A549 (cell line): ENCODE results near the gene OMP. TPM values are rescaled to one million over a fixed set of nuclear protein-coding genes. Genes with fewer than 3 reads are reported as not detected.
A peak's percentile ranks its signal among the peaks of the same experiment; 100 is the strongest.

ENCODE experiments used
- ATAC-seq, 2 experiments: fragments of 200-7000 bp in 1 of 2; fragments of >200 bp in 1 of 2; cut with Nextera tagmentation in 1 of 2; cut with Tn5 transposase in 1 of 2; 3 replicates each; pipeline versions ENCODE4 v1.8.0 to v1.9.1; 2018 to 2020; ENCODE audit warnings: mild to moderate bottlenecking in 1 of 2, moderate library complexity in 1 of 2
- CTCF ChIA-PET: fragments of 300-600 bp; sonication (Branson Sonifier 250); formaldehyde crosslinking; extraction: SDS; loops from one replicate; lab custom pipeline; 2021; ENCODE audit warnings: antibody characterized with exemption, inconsistent platforms; lab: Yijun Ruan, JAX
- POLR2A ChIA-PET: fragments of 350-600 bp; formaldehyde crosslinking; extraction: SDS; loops from one replicate; lab custom pipeline; 2021; ENCODE audit warnings: antibody characterized with exemption, inconsistent platforms; lab: Yijun Ruan, JAX
- DNase-seq, 2 experiments: peaks; one replicate each; pipeline versions ENCODE4 v3.0.0 to v3.0.0-alpha.2; 2011 to 2016; ENCODE audit warnings: low read depth in 1 of 2, low spot score in 1 of 2
- FAIRE-seq: peaks from 2 replicates; lab custom pipeline; 2011; peaks lifted over from hg19 to GRCh38; lab: Jason Lieb, UNC
- H3K27ac ChIP-seq, 2 experiments: fragments of >200 bp; sonication (Bioruptor Twin); formaldehyde crosslinking; 3 replicates each; pipeline ENCODE4 v1.5.1; 2016 to 2017
- H3K4me1 ChIP-seq: fragments of >200 bp; sonication (Bioruptor Twin); formaldehyde crosslinking; 3 replicates; pipeline ENCODE4 v1.6.1; 2016
- H3K4me2 ChIP-seq: fragments of >200 bp; sonication (Bioruptor Twin); formaldehyde crosslinking; 3 replicates; pipeline ENCODE4 v1.6.1; 2016
- H3K4me3 ChIP-seq: fragments of >200 bp; sonication (Bioruptor Twin); formaldehyde crosslinking; 3 replicates; pipeline ENCODE4 v1.5.1; 2016
- H3K9me3 ChIP-seq: fragments of >200 bp; sonication (Bioruptor Twin); formaldehyde crosslinking; 3 replicates; pipeline ENCODE4 v1.6.1; 2016
- BHLHE40 ChIP-seq: IDR thresholded peaks from 2 replicates; pipeline ENCODE4 v1.6.1; 2012; ENCODE audit warnings: low read depth, low read length, inconsistent platforms
- CHD4 ChIP-seq: fragments of 200-600 bp; sonication (generic); IDR thresholded peaks from 2 replicates; pipeline ENCODE4 v1.6.1; 2016; ENCODE audit warnings: antibody characterized with exemption, mild to moderate bottlenecking, borderline replicate concordance
- EHF ChIP-seq: fragments of 250-450 bp; sonication (Bioruptor Pico); IDR thresholded peaks from 2 replicates; pipeline ENCODE4 v1.5.0; 2020; ENCODE audit warnings: mild to moderate bottlenecking
- FOSL2 ChIP-seq, 2 experiments: fragments of 450-650 bp in 1 of 2; fragments of >200 bp in 1 of 2; sonication (Bioruptor Twin) in 1 of 2; formaldehyde crosslinking; IDR thresholded peaks; 2 replicates each; pipeline versions ENCODE4 v1.5.0 to v1.6.1; 2016 to 2020; ENCODE audit warnings: mild to moderate bottlenecking in 1 of 2, moderate library complexity in 1 of 2
- FOXS1 ChIP-seq: fragments of 250-450 bp; sonication (Bioruptor Pico); IDR thresholded peaks from 2 replicates; pipeline ENCODE4 v1.5.0; 2020; ENCODE audit warnings: mild to moderate bottlenecking, moderate library complexity
- HOXA7 ChIP-seq: fragments of 250-450 bp; sonication (Bioruptor Pico); IDR thresholded peaks from 2 replicates; pipeline ENCODE4 v1.5.0; 2020; ENCODE audit warnings: mild to moderate bottlenecking, moderate library complexity
- JUN ChIP-seq, 2 experiments: fragments of >200 bp; sonication (Bioruptor Twin); formaldehyde crosslinking; IDR thresholded peaks; 2 replicates in 1 of 2; 3 replicates in 1 of 2; pipeline ENCODE4 v1.6.1; 2016 to 2017
- NFE2L2 ChIP-seq: fragments of 150-350 bp; conservative IDR thresholded peaks from 2 replicates; pipeline ENCODE4 v1.6.1; 2014; ENCODE audit warnings: low read length
- RAD21 ChIP-seq, 2 experiments: fragments of >200 bp in 1 of 2; sonication (Bioruptor Twin) in 1 of 2; formaldehyde crosslinking in 1 of 2; IDR thresholded peaks in 1 of 2; conservative IDR thresholded peaks in 1 of 2; 2 replicates in 1 of 2; 3 replicates in 1 of 2; pipeline ENCODE4 v1.6.1; 2012 to 2018; ENCODE audit warnings: inconsistent platforms in 1 of 2
- RARB ChIP-seq: fragments of 250-450 bp; sonication (Bioruptor Pico); IDR thresholded peaks from 2 replicates; pipeline ENCODE4 v1.8.0; 2021; ENCODE audit warnings: mild to moderate bottlenecking, moderate library complexity
- RCOR1 ChIP-seq: fragments of 150-350 bp; IDR thresholded peaks from 2 replicates; pipeline ENCODE4 v1.6.1; 2014; ENCODE audit warnings: antibody characterized with exemption, low read length, low read depth
- RFX5 ChIP-seq: fragments of 450-650 bp; IDR thresholded peaks from 2 replicates; pipeline ENCODE4 v1.7.1; 2014; ENCODE audit warnings: antibody characterized with exemption, mild to moderate bottlenecking, moderate library complexity
- SMC3 ChIP-seq: fragments of >200 bp; sonication (Bioruptor Twin); formaldehyde crosslinking; IDR thresholded peaks from 3 replicates; pipeline ENCODE4 v1.6.1; 2018; ENCODE audit warnings: inconsistent platforms
- TFCP2L1 ChIP-seq: fragments of 250-450 bp; sonication (Bioruptor Pico); IDR thresholded peaks from 2 replicates; pipeline ENCODE4 v1.5.0; 2021; ENCODE audit warnings: mild to moderate bottlenecking
- WGBS: methylation state at CpG from one replicate; pipeline ENCODE4 v1.1.6; 2017; ENCODE audit errors: missing lambda C conversion rate; 5-methylcytosine and 5-hydroxymethylcytosine counted together
- polyA plus RNA-seq, 4 experiments: library from polyadenylated mRNA; depleted of rRNA in 3 of 4; stranded (reverse); fragments of >200 nt; fragmentation: RNase III in 1 of 4; extraction: RNeasy Plus Mini Kit Qiagen cat#74134 plus additional on column Dnase treatment in 1 of 4; gene quantifications; 2 replicates in 3 of 4; 3 replicates in 1 of 4; pipeline ENCODE4 v1.2.3, GENCODE V29; 2011 to 2017
- TF ChIP-seq, protein P1 (sequence below): fragments of >200 bp; sonication (Bioruptor Twin); formaldehyde crosslinking; IDR thresholded peaks from 2 replicates; pipeline ENCODE4 v1.6.1; 2016
- TF ChIP-seq, protein P2 (sequence below): fragments of >200 bp; sonication (Bioruptor Twin); formaldehyde crosslinking; IDR thresholded peaks from 3 replicates; pipeline ENCODE4 v1.5.1; 2016
- TF ChIP-seq, protein P3 (sequence below): fragments of >200 bp; sonication (Bioruptor Twin); formaldehyde crosslinking; IDR thresholded peaks from 3 replicates; pipeline ENCODE4 v1.6.1; 2016

OMP gene
- polyA plus RNA-seq, 2 of the 4 experiments (the other 2 are of a cell fraction) = not detected

DNA sequence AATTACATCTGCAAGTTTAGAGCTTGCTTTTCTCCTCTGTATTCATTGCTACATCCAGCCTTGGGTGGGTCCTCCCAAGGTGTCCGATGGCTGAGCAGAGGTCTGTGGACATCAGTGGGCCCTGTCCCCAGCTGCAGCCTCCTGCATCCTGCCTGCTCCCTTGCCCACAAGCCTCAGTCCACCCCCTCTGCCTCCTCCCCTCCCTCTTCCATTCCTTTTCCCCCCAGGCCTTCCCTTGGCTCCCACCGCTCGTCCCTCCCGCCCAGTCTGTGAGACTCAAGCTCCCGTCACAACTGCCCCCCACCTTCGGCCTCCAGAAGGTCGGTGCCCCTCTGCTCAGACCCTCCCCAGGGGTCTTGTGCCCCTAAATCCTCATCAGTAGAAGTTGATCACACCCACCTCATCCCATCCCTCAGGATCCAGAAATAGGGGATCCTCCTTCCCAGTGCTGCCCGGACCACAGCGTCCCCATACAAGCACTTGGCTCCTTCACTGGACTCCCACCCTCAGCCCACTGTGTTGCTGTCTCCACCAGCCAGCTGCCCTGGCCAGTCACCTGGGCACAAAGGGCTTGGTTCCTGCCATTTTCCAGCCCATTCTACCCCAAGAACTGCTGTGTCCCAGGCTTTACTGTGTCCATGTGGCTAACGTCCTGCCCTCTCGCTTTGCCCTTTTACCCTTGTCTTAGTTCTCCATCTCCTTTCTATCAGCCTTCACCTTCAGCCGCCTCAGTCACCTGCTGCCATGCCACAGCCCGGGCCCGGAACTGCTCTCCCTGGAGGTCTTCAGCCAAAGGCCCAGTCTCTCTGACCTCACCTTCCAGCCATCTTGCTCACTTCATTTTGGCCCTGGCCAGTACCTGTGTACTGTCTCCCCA is 2.2 kb upstream of the OMP start (continued):
- TF ChIP-seq, protein P1, sequence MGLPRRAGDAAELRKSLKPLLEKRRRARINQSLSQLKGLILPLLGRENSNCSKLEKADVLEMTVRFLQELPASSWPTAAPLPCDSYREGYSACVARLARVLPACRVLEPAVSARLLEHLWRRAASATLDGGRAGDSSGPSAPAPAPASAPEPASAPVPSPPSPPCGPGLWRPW = no peak
- TF ChIP-seq HOXA7 (CRISPR knock-in tag) = no peak

DNA sequence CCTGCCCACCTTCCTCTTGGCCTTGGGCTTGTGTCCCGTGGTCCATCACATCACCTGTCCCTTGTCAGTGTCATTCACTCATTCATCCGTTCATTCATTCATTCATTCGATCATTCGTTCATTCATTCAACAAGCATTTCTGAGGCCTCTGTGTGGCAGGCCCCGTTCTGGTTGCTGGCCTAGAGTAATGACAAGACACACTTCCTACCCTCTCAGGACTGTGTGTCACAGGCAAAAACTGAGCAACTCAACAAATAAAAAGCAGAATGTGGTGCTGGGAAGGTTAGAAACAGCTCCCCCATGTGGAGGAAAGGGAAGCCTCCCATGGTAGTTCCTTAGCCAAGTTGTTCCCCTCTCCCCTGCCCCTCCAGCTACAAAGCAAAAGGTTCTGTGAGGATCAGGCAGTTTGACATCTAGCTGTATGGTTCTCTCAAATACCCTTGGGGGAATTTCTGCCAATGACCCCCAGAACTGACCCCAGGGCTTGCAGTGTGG is 1.6 kb upstream of the OMP start:
- peaks cover 6% of the 10 kb centered on the region for H3K4me1 ChIP-seq
- no peak for TF ChIP-seq TFCP2L1 (CRISPR knock-in tag)
- no peak for TF ChIP-seq JUN (IDR thresholded peaks at IDR 0.05)
- TF ChIP-seq RCOR1 = no peak
- TF ChIP-seq, protein P2, sequence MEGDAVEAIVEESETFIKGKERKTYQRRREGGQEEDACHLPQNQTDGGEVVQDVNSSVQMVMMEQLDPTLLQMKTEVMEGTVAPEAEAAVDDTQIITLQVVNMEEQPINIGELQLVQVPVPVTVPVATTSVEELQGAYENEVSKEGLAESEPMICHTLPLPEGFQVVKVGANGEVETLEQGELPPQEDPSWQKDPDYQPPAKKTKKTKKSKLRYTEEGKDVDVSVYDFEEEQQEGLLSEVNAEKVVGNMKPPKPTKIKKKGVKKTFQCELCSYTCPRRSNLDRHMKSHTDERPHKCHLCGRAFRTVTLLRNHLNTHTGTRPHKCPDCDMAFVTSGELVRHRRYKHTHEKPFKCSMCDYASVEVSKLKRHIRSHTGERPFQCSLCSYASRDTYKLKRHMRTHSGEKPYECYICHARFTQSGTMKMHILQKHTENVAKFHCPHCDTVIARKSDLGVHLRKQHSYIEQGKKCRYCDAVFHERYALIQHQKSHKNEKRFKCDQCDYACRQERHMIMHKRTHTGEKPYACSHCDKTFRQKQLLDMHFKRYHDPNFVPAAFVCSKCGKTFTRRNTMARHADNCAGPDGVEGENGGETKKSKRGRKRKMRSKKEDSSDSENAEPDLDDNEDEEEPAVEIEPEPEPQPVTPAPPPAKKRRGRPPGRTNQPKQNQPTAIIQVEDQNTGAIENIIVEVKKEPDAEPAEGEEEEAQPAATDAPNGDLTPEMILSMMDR = peak; percentile 48
- peak; percentile 34; the same call in 2 of the 3 replicates for TF ChIP-seq SMC3
- no peak for TF ChIP-seq BHLHE40
- no peak for TF ChIP-seq FOSL2 (IDR thresholded peaks at IDR 0.05)
- no peak for TF ChIP-seq FOSL2 (CRISPR knock-in tag; IDR thresholded peaks at IDR 0.05)
- peak in 1 of 2 experiments; percentile 21; a peak in 2 of 5 replicates for TF ChIP-seq RAD21 (conservative IDR thresholded peaks at IDR 0.05 in 1 of 2, IDR thresholded peaks at IDR 0.05 in 1 of 2)
- TF ChIP-seq, protein P1 = no peak
- TF ChIP-seq FOXS1 (CRISPR knock-in tag) = no peak
- CTCF ChIA-PET = interaction anchor here (0.6 to 23.6 kb wide), 12 partner anchors 9 to 457 kb away, joined by 3 to 290 read pairs (median 4); no protein-coding TSS in a partner anchor
- peak; percentile 27 to 75; a peak in 4 of 6 replicates for ATAC-seq
- H3K4me2 ChIP-seq = no peak overlapping the region
- POLR2A ChIA-PET = no interaction called here
- no peak overlapping the region for H3K27ac ChIP-seq
- H3K9me3 ChIP-seq = no peaks in the 10 kb centered on the region
- FAIRE-seq = no peak
- WGBS = 79% methylated on average over 5 of the region's 5 CpGs
- peak; percentile 56 to 57 for DNase-seq
- no peak overlapping the region for H3K4me3 ChIP-seq

DNA sequence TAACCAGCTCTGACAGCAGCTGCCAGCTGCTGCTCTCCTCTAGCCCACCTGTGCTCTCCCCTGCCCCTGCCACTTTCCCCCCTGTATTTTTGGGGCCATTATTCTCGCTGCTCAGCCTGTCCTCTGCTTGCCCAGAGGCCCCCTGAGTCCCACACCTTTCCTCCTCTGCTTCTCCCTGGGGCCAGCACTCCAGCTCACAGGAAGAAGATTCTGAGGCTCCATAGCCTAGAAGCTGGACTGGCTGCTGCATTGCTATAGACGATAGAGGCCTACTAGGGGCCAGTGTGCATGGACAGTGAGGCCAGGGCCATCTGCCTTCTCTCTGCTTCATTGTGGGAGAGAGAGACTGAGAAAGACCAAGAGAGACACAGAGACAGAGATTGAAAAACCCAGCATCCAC is 679 bp downstream of the OMP start:
- ChIA-PET POLR2A (no interaction called here), CTCF (interaction anchor here (0.7 to 23.6 kb wide), 6 partner anchors 10 to 185 kb away, joined by 3 to 290 read pairs (median 8); partner anchors contain the start of gene MYO7A)
- 49% methylated on average over 2 of the region's 2 CpGs for WGBS
- Histone ChIP-seq H3K4me2 (no peak overlapping the region), H3K9me3 (no peaks in the 10 kb centered on the region), H3K4me3 (no peak overlapping the region), H3K4me1 (peaks cover 29% of the 10 kb centered on the region), H3K27ac (no peak overlapping the region)
- no peak for FAIRE-seq
- no peak for DNase-seq
- no peak for TF ChIP-seq EHF (CRISPR knock-in tag)
- TF ChIP-seq CHD4 = no peak
- TF ChIP-seq RFX5 = no peak
- TF ChIP-seq NFE2L2 = no peak
- no peak for TF ChIP-seq RARB (CRISPR knock-in tag)
- TF ChIP-seq, protein P3, sequence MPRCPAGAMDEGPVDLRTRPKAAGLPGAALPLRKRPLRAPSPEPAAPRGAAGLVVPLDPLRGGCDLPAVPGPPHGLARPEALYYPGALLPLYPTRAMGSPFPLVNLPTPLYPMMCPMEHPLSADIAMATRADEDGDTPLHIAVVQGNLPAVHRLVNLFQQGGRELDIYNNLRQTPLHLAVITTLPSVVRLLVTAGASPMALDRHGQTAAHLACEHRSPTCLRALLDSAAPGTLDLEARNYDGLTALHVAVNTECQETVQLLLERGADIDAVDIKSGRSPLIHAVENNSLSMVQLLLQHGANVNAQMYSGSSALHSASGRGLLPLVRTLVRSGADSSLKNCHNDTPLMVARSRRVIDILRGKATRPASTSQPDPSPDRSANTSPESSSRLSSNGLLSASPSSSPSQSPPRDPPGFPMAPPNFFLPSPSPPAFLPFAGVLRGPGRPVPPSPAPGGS = no peak
- no peak for ATAC-seq
